Caco-2 (cell line): ENCODE results near the gene FBN2. TPM values are rescaled to one million over a fixed set of nuclear protein-coding genes. Genes with fewer than 3 reads are reported as not detected.
"Not testable (repeated sequence)": the region's sequence is repeated elsewhere in the genome, so short reads cannot be mapped to it uniquely, and the experiment has no call there.

ENCODE experiments used
- BruUV-seq: library from RNA; stranded (reverse); fragments of 400-500 nt; replicated peaks from 2 replicates; lab custom pipeline; 2021; lab: Mats Ljungman, UMichigan
- CTCF ChIA-PET: fragments of 300-600 bp; sonication (Branson Sonifier 250); formaldehyde crosslinking; loops from one replicate; lab custom pipeline; 2022; ENCODE audit warnings: antibody characterized with exemption; lab: Charles Lee
- POLR2A ChIA-PET: fragments of 300-600 bp; sonication (Branson Sonifier 250); formaldehyde crosslinking; loops from one replicate; lab custom pipeline; 2022; ENCODE audit warnings: antibody characterized with exemption; lab: Charles Lee
- DNase-seq, 2 experiments: peaks; one replicate each; pipeline versions ENCODE4 v3.0.0 to v3.0.0-alpha.2; 2020 to 2022
- H3K27me3 ChIP-seq: replicated peaks from 2 replicates; pipeline ENCODE4 v1.6.0; 2011; ENCODE audit warnings: low read length; ENCODE audit not compliant: control insufficient read depth, insufficient read depth
- H3K36me3 ChIP-seq: 2 replicates; pipeline ENCODE4 v1.5.1; 2011; ENCODE audit warnings: low read length; ENCODE audit not compliant: control insufficient read depth, insufficient read depth
- H3K4me1 ChIP-seq: fragments of 250-450 bp; sonication (Bioruptor Pico); 2 replicates; pipeline ENCODE4 v1.5.1; 2020; ENCODE audit warnings: mild to moderate bottlenecking
- H3K4me3 ChIP-seq: 2 replicates; pipeline ENCODE4 v1.5.1; 2011; ENCODE audit warnings: low read depth, mild to moderate bottlenecking, control low read depth, low read length
- H3K9me3 ChIP-seq: fragments of 250-450 bp; sonication (Bioruptor Pico); 2 replicates; pipeline ENCODE4 v1.5.1; 2020; ENCODE audit warnings: mild to moderate bottlenecking, moderate library complexity
- H3K27ac Mint-ChIP-seq: one replicate; pipeline ENCODE4 v1.8.0; 2022; ENCODE audit warnings: mixed read lengths; ENCODE audit not compliant: unreplicated experiment
- H3K27me3 Mint-ChIP-seq: one replicate; pipeline ENCODE4 v1.8.0; 2022; ENCODE audit warnings: mixed read lengths; ENCODE audit not compliant: insufficient read depth, unreplicated experiment
- H3K36me3 Mint-ChIP-seq: one replicate; pipeline ENCODE4 v1.8.0; 2022; ENCODE audit warnings: mild to moderate bottlenecking, mixed read lengths; ENCODE audit not compliant: insufficient read depth, unreplicated experiment
- H3K4me1 Mint-ChIP-seq: one replicate; pipeline ENCODE4 v1.8.0; 2022; ENCODE audit warnings: low read depth, mixed read lengths; ENCODE audit not compliant: unreplicated experiment
- H3K4me3 Mint-ChIP-seq: one replicate; pipeline ENCODE4 v1.8.0; 2022; ENCODE audit warnings: mild to moderate bottlenecking, moderate library complexity, mixed read lengths; ENCODE audit not compliant: unreplicated experiment
- H3K9me3 Mint-ChIP-seq: one replicate; pipeline ENCODE4 v1.8.0; 2022; ENCODE audit warnings: mixed read lengths; ENCODE audit not compliant: unreplicated experiment
- CTCF ChIP-seq, 2 experiments: fragments of 200-600 bp in 1 of 2; IDR thresholded peaks; 1 replicate in 1 of 2; 2 replicates in 1 of 2; pipeline versions ENCODE4 v1.5.1 to v1.8.0; 2011 to 2022; ENCODE audit warnings: antibody characterized with exemption in 1 of 2, control low read depth in 1 of 2, inconsistent platforms in 1 of 2, low read depth in 1 of 2, low read length in 1 of 2, mild to moderate bottlenecking in 1 of 2, moderate library complexity in 1 of 2; ENCODE audit not compliant: insufficient read depth in 1 of 2, severe bottlenecking in 1 of 2, unreplicated experiment in 1 of 2
- intact Hi-C: fragments of 100-400 bp; cut with micrococcal nuclease; formaldehyde crosslinking; loops from one replicate; pipeline ENCODE4 v1.10.0; 2022; ENCODE audit not compliant: unreplicated experiment
- total RNA-seq: library from RNA; stranded (reverse); gene quantifications from 2 replicates; pipeline ENCODE4 v1.2.3, GENCODE V29; 2022

FBN2 gene
- total RNA-seq, 1 experiment from 2014 or later, result 0.09 TPM

GRCh38 chr5:128464596-128464995 lies 73.4 kb downstream of the FBN2 start:
- no peaks in the 10 kb centered on the region for H3K27me3 Mint-ChIP-seq
- H3K9me3 Mint-ChIP-seq, result peaks cover 9% of the 10 kb centered on the region
- no TSS peak for BruUV-seq
- DNase-seq, result no peak
- Histone ChIP-seq H3K9me3 (no peaks in the 10 kb centered on the region; the same call in 1 of the 2 replicates), H3K36me3 (no peaks in the 10 kb centered on the region), H3K4me3 (no peak overlapping the region), H3K4me1 (no peaks in the 10 kb centered on the region; the same call in 1 of the 2 replicates), H3K27me3 (no peaks in the 10 kb centered on the region)
- CTCF ChIA-PET, result no interaction called here
- POLR2A ChIA-PET, result no interaction called here
- H3K36me3 Mint-ChIP-seq, result no peaks in the 10 kb centered on the region
- no peak overlapping the region for H3K27ac Mint-ChIP-seq
- no peak for TF ChIP-seq CTCF (IDR thresholded peaks at IDR 0.05; ENCODE audit: insufficient read depth in 1 of 2, low read depth in 1 of 2, low read length in 1 of 2, severe bottlenecking in 1 of 2, unreplicated experiment in 1 of 2)
- intact Hi-C loops, result no loop called here
- H3K4me3 Mint-ChIP-seq, result no peak overlapping the region
- H3K4me1 Mint-ChIP-seq, result peaks cover under 1% of the 10 kb centered on the region

GRCh38 chr5:128462330-128462729 lies 75.7 kb downstream of the FBN2 start:
- POLR2A ChIA-PET, result no interaction called here
- H3K36me3 Mint-ChIP-seq, result no peaks in the 10 kb centered on the region
- no TSS peak for BruUV-seq
- no peak overlapping the region for H3K4me3 Mint-ChIP-seq
- peaks cover 6% of the 10 kb centered on the region for H3K4me1 Mint-ChIP-seq
- no peak for TF ChIP-seq CTCF (IDR thresholded peaks at IDR 0.05; ENCODE audit: insufficient read depth in 1 of 2, low read depth in 1 of 2, low read length in 1 of 2, severe bottlenecking in 1 of 2, unreplicated experiment in 1 of 2)
- H3K27ac Mint-ChIP-seq, result no peak overlapping the region
- no peaks in the 10 kb centered on the region for H3K27me3 Mint-ChIP-seq
- Histone ChIP-seq H3K36me3 (no peaks in the 10 kb centered on the region), H3K27me3 (no peaks in the 10 kb centered on the region), H3K4me3 (no peak overlapping the region), H3K4me1 (no peaks in the 10 kb centered on the region), H3K9me3 (no peaks in the 10 kb centered on the region; the same call in 1 of the 2 replicates)
- DNase-seq, result no peak
- intact Hi-C loops, result no loop called here
- H3K9me3 Mint-ChIP-seq, result peaks cover 13% of the 10 kb centered on the region
- CTCF ChIA-PET, result no interaction called here

- POLR2A ChIA-PET, H3K27ac Mint-ChIP-seq, DNase-seq, H3K4me3 Mint-ChIP-seq, H3K4me3 ChIP-seq, H3K9me3 ChIP-seq, H3K4me1 ChIP-seq, H3K36me3 ChIP-seq, H3K4me1 Mint-ChIP-seq, H3K27me3 ChIP-seq, H3K36me3 Mint-ChIP-seq, H3K27me3 Mint-ChIP-seq, intact Hi-C loops, BruUV-seq: not testable (repeated sequence)
- H3K9me3 Mint-ChIP-seq, result peaks cover 23% of the 10 kb centered on the region
- CTCF ChIA-PET, result interaction anchor here (0.6 kb wide), 1 partner anchor 827 kb away, joined by 3 read pairs; no protein-coding TSS in a partner anchor
These were observed 80.7 kb downstream of the FBN2 start for GRCh38 chr5:128457147-128457915.
